ENCODE results near the gene FUT2.
A peak's percentile ranks its signal among the peaks of the same experiment; 100 is the strongest.

FUT2 gene

GRCh38 chr19:48711106-48711662 is 15.4 kb downstream of the FUT2 start:
- Histone ChIP-seq H3K9me3 (ENCODE audit: control insufficient read depth, low read length) (peaks cover 3% of the 10 kb centered on the region), H3K27me3 (ENCODE audit: control insufficient read depth in 1 of 2, insufficient read depth in 1 of 2, low read length in 2 of 2) (no peaks in the 10 kb centered on the region), H4K8ac (ENCODE audit: low read length) (no peak overlapping the region), H3K14ac (ENCODE audit: low read length in 2 of 2) (no peak overlapping the region), H3K23ac (ENCODE audit: low read length in 2 of 2) (no peak overlapping the region), H2AK5ac (ENCODE audit: low read length, severe bottlenecking) (no peak overlapping the region), H3K4ac (ENCODE audit: low read depth in 1 of 2, low read length in 2 of 2) (no peak overlapping the region), H3K18ac (ENCODE audit: low read depth in 1 of 2, low read length in 2 of 2) (no peak overlapping the region), H2BK5ac (ENCODE audit: low read depth, low read length, poor library complexity, severe bottlenecking) (no peak overlapping the region), H3K4me2 (ENCODE audit: low read length, poor library complexity, severe bottlenecking) (no peak overlapping the region), H3K9ac (ENCODE audit: low read length) (no peak overlapping the region), H2BK12ac (ENCODE audit: low read length in 2 of 2) (no peak overlapping the region), H2BK15ac (ENCODE audit: low read depth, poor library complexity, severe bottlenecking) (no peak overlapping the region), H3K4me1 (ENCODE audit: control insufficient read depth, insufficient read depth, low read depth, low read length) (peaks cover 24% of the 10 kb centered on the region), H2BK120ac (ENCODE audit: low read depth, low read length) (no peak overlapping the region), H2AFZ (ENCODE audit: low read depth, low read length) (no peak overlapping the region), H3K4me3 (ENCODE audit: insufficient read depth in 1 of 2, low read depth in 1 of 2, low read length in 2 of 2) (no peak overlapping the region), H3K36me3 (ENCODE audit: control insufficient read depth in 1 of 2, insufficient read depth in 2 of 2, low read depth in 1 of 2, low read length in 2 of 2) (no peaks in the 10 kb centered on the region), H3K79me1 (replicated peaks; ENCODE audit: low read length, poor library complexity, severe bottlenecking) (peaks cover 18% of the 10 kb centered on the region), H3K27ac (ENCODE audit: low read length, poor library complexity, severe bottlenecking) (no peak overlapping the region), H4K91ac (ENCODE audit: low read length) (no peak overlapping the region)
- no peak for DNase-seq
- 97% methylated on average over 4 of the region's 4 CpGs for WGBS

GRCh38 chr19:48713041-48713863 is 17.5 kb downstream of the FUT2 start:
- no peak overlapping the region for H3K23ac ChIP-seq (ENCODE audit: low read length in 2 of 2)
- H2BK5ac ChIP-seq (ENCODE audit: low read depth, low read length, poor library complexity, severe bottlenecking), result no peak overlapping the region
- peaks cover 3% of the 10 kb centered on the region for H3K9me3 ChIP-seq (ENCODE audit: control insufficient read depth, low read length)
- H3K18ac ChIP-seq (ENCODE audit: low read depth in 1 of 2, low read length in 2 of 2), result peak overlapping the region; percentile 41 to 81
- H4K8ac ChIP-seq (ENCODE audit: low read length), result peak overlapping the region; percentile 77
- peak overlapping the region; percentile 52 for H2BK15ac ChIP-seq (ENCODE audit: low read depth, poor library complexity, severe bottlenecking)
- H3K4me2 ChIP-seq (ENCODE audit: low read length, poor library complexity, severe bottlenecking), result peak overlapping the region; percentile 81
- peak overlapping the region; percentile 8 to 28 for H2BK12ac ChIP-seq (ENCODE audit: low read length in 2 of 2)
- H3K4me3 ChIP-seq (ENCODE audit: insufficient read depth in 1 of 2, low read depth in 1 of 2, low read length in 2 of 2), result peak overlapping the region; percentile 76 to 84
- H3K4ac ChIP-seq (ENCODE audit: low read depth in 1 of 2, low read length in 2 of 2), result peak overlapping the region; percentile 6 to 30
- H2AK5ac ChIP-seq (ENCODE audit: low read length, severe bottlenecking), result no peak overlapping the region
- H3K4me1 ChIP-seq (ENCODE audit: control insufficient read depth, insufficient read depth, low read depth, low read length), result peaks cover 31% of the 10 kb centered on the region
- no peak overlapping the region for H2BK120ac ChIP-seq (ENCODE audit: low read depth, low read length)
- H4K91ac ChIP-seq (ENCODE audit: low read length), result peak overlapping the region; percentile 11
- 7% methylated on average over 16 of the region's 25 CpGs for WGBS
- H3K36me3 ChIP-seq (ENCODE audit: control insufficient read depth in 1 of 2, insufficient read depth in 2 of 2, low read depth in 1 of 2, low read length in 2 of 2), result no peaks in the 10 kb centered on the region
- H3K9ac ChIP-seq (ENCODE audit: low read length), result peak overlapping the region; percentile 76
- H3K27me3 ChIP-seq (ENCODE audit: control insufficient read depth in 1 of 2, insufficient read depth in 1 of 2, low read length in 2 of 2), result no peaks in the 10 kb centered on the region
- no peak overlapping the region for H3K14ac ChIP-seq (ENCODE audit: low read length in 2 of 2)
- peak overlapping the region; percentile 92 for H2AFZ ChIP-seq (ENCODE audit: low read depth, low read length)
- no peak overlapping the region for H3K27ac ChIP-seq (ENCODE audit: low read length, poor library complexity, severe bottlenecking)
- peaks cover 18% of the 10 kb centered on the region for H3K79me1 ChIP-seq (replicated peaks; ENCODE audit: low read length, poor library complexity, severe bottlenecking)
- peak; percentile 68 for DNase-seq

GRCh38 chr19:48713864-48714755 is 18.3 kb downstream of the FUT2 start:
- peak overlapping the region; percentile 8 to 72 for H2BK12ac ChIP-seq (ENCODE audit: low read length in 2 of 2)
- peak; percentile 100 for DNase-seq
- H3K23ac ChIP-seq (ENCODE audit: low read length in 2 of 2), result no peak overlapping the region
- peaks cover 18% of the 10 kb centered on the region for H3K79me1 ChIP-seq (replicated peaks; ENCODE audit: low read length, poor library complexity, severe bottlenecking)
- peak overlapping the region; percentile 92 for H2AFZ ChIP-seq (ENCODE audit: low read depth, low read length)
- H3K4me3 ChIP-seq (ENCODE audit: insufficient read depth in 1 of 2, low read depth in 1 of 2, low read length in 2 of 2), result peak overlapping the region; percentile 76 to 84
- peak overlapping the region; percentile 11 for H4K91ac ChIP-seq (ENCODE audit: low read length)
- H3K36me3 ChIP-seq (ENCODE audit: control insufficient read depth in 1 of 2, insufficient read depth in 2 of 2, low read depth in 1 of 2, low read length in 2 of 2), result no peaks in the 10 kb centered on the region
- peak overlapping the region; percentile 94 for H4K8ac ChIP-seq (ENCODE audit: low read length)
- H2BK15ac ChIP-seq (ENCODE audit: low read depth, poor library complexity, severe bottlenecking), result peak overlapping the region; percentile 46
- H3K14ac ChIP-seq (ENCODE audit: low read length in 2 of 2), result peak overlapping the region in 1 of 2 experiments; percentile 30
- H2AK5ac ChIP-seq (ENCODE audit: low read length, severe bottlenecking), result peak overlapping the region; percentile 43
- peak overlapping the region; percentile 82 for H2BK120ac ChIP-seq (ENCODE audit: low read depth, low read length)
- peaks cover 25% of the 10 kb centered on the region for H3K4me1 ChIP-seq (ENCODE audit: control insufficient read depth, insufficient read depth, low read depth, low read length)
- H2BK5ac ChIP-seq (ENCODE audit: low read depth, low read length, poor library complexity, severe bottlenecking), result peak overlapping the region; percentile 83
- H3K9ac ChIP-seq (ENCODE audit: low read length), result peak overlapping the region; percentile 90
- WGBS, result under 1% methylated on average over 65 of the region's 67 CpGs
- peak overlapping the region; percentile 32 to 92 for H3K4ac ChIP-seq (ENCODE audit: low read depth in 1 of 2, low read length in 2 of 2)
- H3K9me3 ChIP-seq (ENCODE audit: control insufficient read depth, low read length), result peaks cover 3% of the 10 kb centered on the region
- H3K27me3 ChIP-seq (ENCODE audit: control insufficient read depth in 1 of 2, insufficient read depth in 1 of 2, low read length in 2 of 2), result no peaks in the 10 kb centered on the region
- H3K18ac ChIP-seq (ENCODE audit: low read depth in 1 of 2, low read length in 2 of 2), result peak overlapping the region; percentile 81 to 97
- H3K27ac ChIP-seq (ENCODE audit: low read length, poor library complexity, severe bottlenecking), result peak overlapping the region; percentile 75
- H3K4me2 ChIP-seq (ENCODE audit: low read length, poor library complexity, severe bottlenecking), result peak overlapping the region; percentile 92
